GM12878 (cell line): ENCODE results near the gene GPLD1.

Experiments
- BACH1 ChIP-seq: fragments of 450-650 bp; IDR thresholded peaks from 2 replicates; pipeline ENCODE4 v1.6.1; 2017; ENCODE audit warnings: mild to moderate bottlenecking, borderline replicate concordance
- CHD4 ChIP-seq: fragments of 200-600 bp; sonication (generic); IDR thresholded peaks from 2 replicates; pipeline ENCODE4 v1.6.1; 2016; ENCODE audit warnings: mild to moderate bottlenecking
- CTCF ChIP-seq, 3 experiments: IDR thresholded peaks in 2 of 3; conservative IDR thresholded peaks in 1 of 3; 2 replicates each; pipeline ENCODE4 v1.5.1; 2011; ENCODE audit warnings: low read depth in 3 of 3, low read length in 3 of 3, mild to moderate bottlenecking in 3 of 3, control low read depth in 2 of 3, moderate library complexity in 2 of 3, inconsistent platforms in 1 of 3, mixed read lengths in 1 of 3; ENCODE audit not compliant: control insufficient read depth in 2 of 3, insufficient read depth in 1 of 3; ENCODE audit errors: extremely low read depth in 1 of 3
- E2F4 ChIP-seq: IDR thresholded peaks from 2 replicates; pipeline ENCODE4 v1.6.1; 2012; ENCODE audit warnings: low read depth, low read length, improper control_type of control experiment
- IKZF1 ChIP-seq: fragments of 450-650 bp; conservative IDR thresholded peaks from 2 replicates; pipeline ENCODE4 v1.6.1; 2017; ENCODE audit warnings: antibody characterized with exemption, mild to moderate bottlenecking
- MYC ChIP-seq: IDR thresholded peaks from 2 replicates; pipeline ENCODE4 v1.6.1; 2011; ENCODE audit warnings: mild to moderate bottlenecking, low read length, moderate library complexity, inconsistent platforms; ENCODE audit not compliant: insufficient read depth, insufficient replicate concordance, insufficient read length, severe bottlenecking
- POLR2AphosphoS5 ChIP-seq: IDR thresholded peaks from 2 replicates; pipeline ENCODE4 v1.6.1; 2011; ENCODE audit warnings: mild to moderate bottlenecking, low read length, inconsistent platforms
- RAD21 ChIP-seq: IDR thresholded peaks from 2 replicates; pipeline ENCODE4 v1.6.1; 2011; ENCODE audit warnings: mild to moderate bottlenecking, low read depth, low read length, moderate library complexity; ENCODE audit not compliant: insufficient read depth
- SIN3A ChIP-seq: IDR thresholded peaks from 2 replicates; pipeline ENCODE4 v1.6.1; 2012; ENCODE audit warnings: low read depth, low read length, improper control_type of control experiment
- TARDBP ChIP-seq: IDR thresholded peaks from 2 replicates; pipeline ENCODE4 v1.6.1; 2016; ENCODE audit warnings: borderline replicate concordance

GRCh38 chr6:24436979-24437378, 52.4 kb downstream of the GPLD1 start:
- TF ChIP-seq TARDBP (no peak), SIN3A (no peak), CHD4 (no peak), MYC (no peak), CTCF (IDR thresholded peaks at IDR 0.05 in 2 of 3, conservative IDR thresholded peaks at IDR 0.05 in 1 of 3; ENCODE audit: control insufficient read depth in 2 of 3, extremely low read depth in 1 of 3, insufficient read depth in 1 of 3, low read depth in 3 of 3, low read length in 3 of 3) (no peak), E2F4 (no peak), BACH1 (no peak), POLR2AphosphoS5 (no peak), RAD21 (no peak), IKZF1 (no peak)
